GM18858 (cell line): ENCODE measurements around the gene KYNU.
"Not testable (repeated sequence)": the region's sequence is repeated elsewhere in the genome, so short reads cannot be mapped to it uniquely, and the experiment has no call there.

Experiments
- ATAC-seq: cut with Tn5 transposase; IDR thresholded peaks from one replicate; pipeline ENCODE4 v1.9.1; 2021; ENCODE audit not compliant: unreplicated experiment

The KYNU gene

DNA sequence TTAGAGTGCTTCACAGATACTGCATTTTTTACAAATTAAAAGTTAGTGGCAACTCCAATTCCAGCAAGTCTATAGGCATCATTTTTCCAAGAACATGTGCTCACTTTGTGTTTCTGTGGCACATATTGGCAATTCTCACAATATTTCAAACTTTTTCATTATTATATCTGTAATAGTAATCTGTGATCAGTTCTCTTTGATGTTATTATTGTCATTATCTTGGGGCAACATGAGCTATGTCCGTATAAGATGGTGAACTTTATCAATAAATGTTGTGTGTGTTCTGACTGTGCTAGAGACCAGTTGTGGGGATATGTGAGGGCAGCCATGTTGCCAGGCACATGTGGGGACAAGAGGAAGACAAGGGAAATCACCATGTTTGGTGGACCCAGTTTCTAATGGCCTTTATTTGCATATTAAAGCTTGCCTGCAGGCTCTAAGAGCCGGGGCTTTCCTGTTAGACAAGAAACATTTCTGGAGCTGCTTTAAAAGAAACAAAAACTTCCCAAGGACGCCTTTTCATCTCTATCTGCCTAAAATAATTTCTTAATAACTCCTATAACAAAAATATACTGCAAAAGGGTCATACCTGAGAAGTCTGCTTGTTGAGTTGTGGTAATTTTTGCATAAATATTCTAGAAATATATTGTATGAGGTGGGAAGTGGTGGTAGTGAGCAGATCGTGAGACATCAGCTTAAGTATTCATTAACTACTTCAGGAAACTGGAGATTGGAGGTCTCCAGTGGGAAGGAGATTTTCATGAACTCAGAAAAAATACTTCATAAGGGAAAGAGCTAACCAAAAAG lies 37.2 kb downstream of the KYNU start:
- peak; percentile 100 for ATAC-seq

DNA sequence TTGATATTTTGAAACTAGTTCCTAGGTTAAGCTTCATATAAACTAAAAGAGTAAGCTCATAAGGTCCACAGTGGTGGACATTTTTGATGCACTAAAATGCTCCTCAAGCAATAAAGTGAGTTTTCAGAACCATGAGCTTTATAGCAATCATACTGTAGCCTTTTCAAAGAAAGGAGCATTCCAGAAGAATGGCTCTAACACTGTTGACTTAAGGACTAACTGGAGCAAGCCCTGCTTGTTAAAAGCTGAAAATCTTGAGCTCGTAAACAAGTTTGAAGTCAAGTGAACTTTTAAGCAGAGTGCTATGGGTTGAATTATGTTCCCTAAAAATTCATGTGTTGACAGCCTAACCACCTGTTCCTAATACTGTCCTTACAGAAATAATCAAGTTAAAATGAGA lies 38.0 kb downstream of the KYNU start:
- ATAC-seq: no peak

DNA sequence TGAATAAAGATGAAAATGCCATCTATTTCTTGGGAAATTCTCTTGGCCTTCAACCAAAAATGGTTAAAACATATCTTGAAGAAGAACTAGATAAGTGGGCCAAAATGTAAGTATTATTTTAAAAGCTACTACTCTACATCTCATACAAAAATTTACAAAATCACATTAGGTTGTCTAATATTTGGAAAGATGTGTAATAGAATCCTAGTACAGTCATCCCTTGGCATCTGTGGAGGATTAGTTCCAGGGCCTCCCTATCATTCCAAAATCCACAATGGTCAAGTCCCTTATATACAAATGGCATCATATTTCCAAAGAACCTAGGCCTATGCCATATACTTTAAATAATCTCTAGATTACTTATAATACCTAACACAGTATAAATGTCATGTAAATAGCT lies 41.2 kb downstream of the KYNU start:
- no peak for ATAC-seq

DNA sequence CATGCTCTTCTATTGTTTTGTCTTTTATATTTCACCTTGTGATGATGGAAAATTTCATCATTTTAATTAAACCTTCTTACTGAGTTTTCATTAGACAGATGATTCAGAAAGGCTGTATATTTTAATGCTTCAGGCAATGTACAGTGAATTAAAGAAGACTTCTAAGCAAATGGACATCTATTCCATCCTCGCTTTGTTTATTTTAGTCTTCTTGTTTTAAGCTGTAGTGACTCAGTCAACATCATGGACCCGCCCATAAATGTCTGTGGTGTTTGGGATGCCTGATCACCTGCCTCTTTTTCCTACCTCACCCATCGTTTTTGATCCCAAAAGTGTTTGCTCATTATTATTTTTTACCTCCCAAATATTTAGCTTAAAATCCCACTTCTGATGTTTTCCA lies 43.1 kb downstream of the KYNU start:
- ATAC-seq: no peak

DNA sequence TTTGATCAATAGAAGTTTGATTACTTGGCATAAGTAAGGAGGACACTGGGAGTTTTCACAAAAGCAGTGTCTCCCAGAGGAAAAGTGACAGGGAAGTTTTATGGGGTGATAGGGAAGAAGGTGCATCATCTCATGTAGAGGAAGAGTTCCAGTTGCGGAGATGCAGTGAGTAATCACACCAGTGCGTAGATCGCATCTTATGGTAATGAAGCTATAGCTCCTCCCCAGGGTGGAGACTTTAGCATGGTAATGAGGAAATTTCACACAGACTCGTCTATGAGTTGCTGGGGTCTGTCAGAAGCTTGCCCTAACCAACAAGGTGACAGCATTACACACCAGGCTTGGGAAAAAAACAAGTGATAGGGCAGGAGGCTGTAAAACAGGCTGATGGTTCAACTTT lies 49.0 kb downstream of the KYNU start:
- no peak for ATAC-seq

DNA sequence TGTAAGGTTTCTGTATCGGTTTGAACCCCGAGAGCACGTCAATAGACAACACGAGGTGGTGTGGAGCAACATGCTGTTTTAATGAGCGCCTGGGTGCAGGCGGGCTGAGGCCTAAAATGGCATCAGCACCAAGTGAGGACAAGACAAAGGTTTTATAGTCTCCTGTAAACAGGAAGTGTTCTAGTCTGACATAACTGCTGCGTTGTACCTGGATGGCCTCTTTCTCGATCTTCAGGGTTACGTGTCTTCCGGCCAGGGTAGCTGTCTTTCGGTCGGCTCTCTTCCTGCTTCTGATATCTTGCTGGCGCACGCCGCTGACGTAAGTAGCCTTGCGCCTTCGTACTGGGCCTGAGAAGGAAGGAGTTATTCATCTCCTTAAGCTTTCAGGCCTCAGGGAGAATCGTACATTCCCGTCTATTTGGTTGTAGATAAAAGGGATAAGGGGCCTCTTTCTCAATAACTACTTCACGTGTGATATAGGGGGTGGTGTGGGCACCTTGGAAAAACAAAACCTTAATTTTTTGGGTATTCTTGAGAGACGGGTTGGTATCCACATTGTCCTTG lies 53.5 kb downstream of the KYNU start:
- no peak for ATAC-seq

DNA sequence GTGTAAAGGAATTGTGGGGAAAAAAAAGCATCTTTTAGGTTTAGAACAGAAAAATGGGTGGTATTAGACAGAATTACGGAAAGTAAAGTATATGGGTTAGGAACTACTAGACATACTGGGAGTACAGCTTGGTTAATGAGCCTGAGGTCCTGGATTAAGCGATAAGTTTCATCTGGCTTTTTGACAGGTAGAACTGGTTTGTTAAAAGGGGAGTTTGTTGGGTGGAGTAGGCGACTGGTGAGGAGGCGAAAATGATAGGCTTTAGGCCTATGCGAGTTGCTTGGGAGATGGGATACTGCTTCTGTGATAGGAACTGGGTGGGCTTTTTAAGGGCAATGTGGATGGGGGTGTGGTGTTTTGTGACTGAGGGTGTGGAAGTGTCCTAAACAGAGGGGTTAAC lies 56.5 kb downstream of the KYNU start:
- no peak for ATAC-seq

DNA sequence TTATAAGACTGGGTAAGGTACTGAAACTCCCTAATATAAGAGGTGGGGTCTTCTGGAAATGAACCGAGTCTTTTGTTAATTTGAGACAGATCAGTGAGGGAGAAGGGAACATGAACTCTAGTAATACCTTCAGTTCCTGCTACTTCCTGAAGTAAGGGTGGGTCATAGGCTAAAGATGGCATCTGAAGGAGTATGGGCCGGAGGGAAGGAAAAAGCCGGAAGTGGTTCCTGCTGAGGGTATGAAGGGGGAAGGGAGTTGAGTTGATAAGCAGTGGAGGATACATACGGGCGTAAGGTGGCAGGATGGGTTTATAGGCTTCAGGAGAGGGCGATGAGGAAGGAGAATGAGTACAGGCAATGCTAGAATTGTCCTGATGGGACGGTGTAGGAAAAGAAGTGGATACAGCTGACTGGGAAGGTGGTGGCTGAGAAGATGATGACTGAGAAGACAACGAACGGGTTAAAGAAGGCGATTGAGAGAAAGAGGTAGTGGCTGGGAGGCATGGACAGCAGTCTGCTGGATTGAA lies 58.2 kb downstream of the KYNU start:
- ATAC-seq: no peak

DNA sequence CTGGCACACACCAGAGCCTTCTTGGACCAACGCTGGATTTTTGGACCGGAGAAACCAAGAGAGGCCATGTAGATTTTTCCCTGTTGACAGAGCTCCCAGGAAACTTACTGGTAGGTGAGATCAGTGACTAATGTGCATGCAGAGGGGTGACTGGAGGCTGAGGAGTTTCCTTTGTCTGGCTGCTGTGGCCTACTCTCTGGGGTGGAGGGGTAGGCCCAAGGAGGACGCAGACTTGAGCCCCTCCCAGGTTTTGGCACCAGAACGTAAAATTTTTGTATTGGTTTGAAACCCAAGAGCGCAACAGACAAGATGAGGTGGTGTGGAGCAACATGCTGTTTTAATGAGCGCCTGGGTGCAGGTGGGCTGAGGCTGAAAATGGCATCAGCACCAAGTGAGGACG lies 59.2 kb downstream of the KYNU start:
- ATAC-seq: no peak

DNA sequence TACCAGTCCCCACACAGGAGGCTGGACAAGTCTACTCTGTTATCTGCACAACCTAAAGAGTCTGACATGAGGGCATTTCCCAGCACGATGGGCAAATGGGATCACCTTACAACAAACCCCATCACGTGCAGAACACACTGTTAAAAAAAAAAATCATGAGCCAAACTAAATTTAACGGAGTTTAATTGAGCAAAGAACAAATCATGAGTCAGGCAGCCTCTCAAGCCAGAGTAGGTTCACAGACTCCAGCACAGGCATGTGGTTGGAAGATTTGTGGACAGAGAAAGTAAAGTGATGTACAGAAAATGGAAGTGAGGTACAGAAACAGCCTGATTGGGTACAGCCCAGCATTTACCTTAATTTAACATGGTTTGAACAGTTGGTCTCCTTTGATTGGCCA lies 59.9 kb downstream of the KYNU start:
- ATAC-seq: no peak

DNA sequence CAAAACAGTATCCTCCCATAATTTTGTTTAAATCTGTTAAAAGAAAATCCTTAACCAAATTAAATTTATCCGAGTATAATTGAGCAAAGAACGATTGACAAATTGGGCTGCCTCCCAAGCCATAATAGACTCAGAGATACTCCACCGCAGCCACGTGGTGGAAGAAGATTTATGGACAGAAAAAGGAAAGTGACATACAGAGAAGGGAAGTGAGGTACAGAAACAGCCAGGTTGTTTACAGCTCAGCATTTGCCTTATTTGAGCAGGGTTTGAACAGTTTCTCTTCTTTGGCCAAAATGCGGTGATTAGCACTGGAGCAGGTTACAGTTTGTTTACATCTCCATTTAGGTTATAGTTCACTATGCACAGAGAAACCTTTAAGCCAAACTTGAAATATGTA lies 60.8 kb downstream of the KYNU start:
- ATAC-seq: no peak

DNA sequence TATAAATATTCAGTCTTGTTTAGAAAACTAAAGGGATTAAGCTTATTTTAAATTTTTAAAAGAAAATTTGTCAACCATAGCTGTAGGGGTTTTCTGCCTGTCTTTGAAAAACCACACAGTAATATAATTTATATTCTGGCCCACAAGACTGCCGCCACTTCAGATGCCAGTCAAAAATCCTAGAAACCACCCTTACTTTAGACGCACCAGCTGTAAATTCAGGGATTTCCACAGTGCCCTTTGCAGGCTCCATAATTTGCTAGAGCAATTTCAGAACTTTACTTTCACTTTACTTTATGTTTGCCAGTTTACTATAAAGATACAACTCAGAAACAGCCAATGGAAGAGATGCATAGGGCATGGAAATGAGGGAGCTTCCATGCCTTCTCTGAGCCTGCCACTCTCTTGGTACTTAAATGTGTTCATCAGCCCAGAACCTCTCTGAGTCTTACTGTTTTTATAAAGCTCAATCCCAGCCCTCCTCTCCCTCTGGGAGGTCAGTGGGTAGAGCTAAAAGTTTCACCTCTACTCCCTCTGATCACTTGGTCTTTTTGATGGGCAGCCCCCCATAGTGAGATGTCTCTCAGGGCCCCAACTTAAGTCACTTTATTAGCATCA lies 63.3 kb downstream of the KYNU start:
- peak; percentile 48 for ATAC-seq

DNA sequence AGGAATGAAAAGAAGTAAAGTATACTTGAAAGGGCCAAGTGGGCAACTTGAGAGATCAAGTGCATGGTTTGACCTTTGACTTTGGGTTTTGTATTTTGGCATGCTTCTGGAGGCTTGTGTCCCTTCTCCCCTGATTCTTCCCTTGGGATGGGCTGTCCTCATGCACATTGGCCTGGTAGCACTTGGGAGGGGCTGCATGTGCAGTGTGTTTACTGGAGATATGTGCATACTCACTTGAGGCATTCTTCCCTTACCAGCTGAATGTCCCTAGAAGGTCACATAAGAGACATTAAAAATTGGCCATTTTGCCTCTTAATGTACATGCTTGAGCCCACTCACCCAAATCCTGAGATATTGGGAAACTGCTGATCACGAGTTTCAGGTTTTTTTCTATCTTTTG lies 65.2 kb downstream of the KYNU start:
- no peak for ATAC-seq

DNA sequence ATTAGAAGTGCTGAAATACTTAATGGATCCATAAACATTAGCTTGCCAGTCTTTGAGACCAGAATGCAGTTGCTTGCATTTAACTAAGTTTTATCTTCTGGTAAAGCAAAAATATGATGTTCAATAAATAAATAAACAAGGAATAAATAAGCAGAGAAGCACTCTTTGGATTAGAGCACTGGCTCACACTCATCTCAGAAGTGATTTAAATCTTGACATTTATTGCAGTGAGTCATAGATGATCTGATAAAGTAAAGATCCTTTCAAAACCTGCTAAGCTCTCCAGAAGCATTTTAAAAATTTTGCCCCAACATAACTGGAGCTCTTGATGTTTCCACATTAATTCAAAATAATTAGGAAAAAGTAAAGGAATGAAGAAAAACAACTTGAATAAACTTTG lies 66.8 kb downstream of the KYNU start:
- no peak for ATAC-seq

DNA sequence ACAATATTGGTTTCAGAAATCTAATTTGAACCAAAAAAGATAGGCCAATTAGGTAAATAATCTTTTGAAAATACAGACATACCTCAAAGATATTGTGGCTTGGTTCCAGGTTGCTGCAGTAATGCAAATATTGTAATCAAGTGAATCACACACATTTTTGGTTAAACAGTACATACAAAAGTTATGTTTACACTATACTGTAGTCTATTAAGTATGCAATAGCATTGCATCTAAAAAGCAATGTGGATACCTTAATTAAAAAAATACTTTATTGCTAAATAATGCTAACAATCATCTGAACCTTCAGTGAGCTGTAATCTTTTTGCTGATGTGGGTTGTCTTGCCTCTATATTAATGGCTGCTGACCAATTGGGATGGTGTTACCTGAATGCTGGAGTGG lies 67.3 kb downstream of the KYNU start:
- ATAC-seq: no peak

DNA sequence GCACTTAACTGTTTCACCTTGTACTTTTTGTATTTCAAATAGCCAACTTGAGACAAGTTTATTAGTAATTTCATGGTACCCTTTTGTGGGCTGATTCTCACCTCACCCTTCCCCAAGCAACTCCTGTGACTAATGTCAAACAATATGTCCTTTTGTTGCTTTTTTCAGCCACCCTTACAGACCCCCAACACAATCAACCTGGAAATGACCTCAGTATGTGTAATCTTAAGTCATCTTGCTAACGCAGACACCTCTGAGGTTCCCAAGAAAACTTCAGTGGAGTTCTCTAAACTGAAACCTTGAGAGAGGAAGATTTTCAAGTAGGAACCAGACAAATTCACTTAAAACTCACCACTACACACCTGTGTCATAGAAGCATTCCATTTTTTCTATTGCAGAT lies 69.5 kb downstream of the KYNU start:
- ATAC-seq: no peak

DNA sequence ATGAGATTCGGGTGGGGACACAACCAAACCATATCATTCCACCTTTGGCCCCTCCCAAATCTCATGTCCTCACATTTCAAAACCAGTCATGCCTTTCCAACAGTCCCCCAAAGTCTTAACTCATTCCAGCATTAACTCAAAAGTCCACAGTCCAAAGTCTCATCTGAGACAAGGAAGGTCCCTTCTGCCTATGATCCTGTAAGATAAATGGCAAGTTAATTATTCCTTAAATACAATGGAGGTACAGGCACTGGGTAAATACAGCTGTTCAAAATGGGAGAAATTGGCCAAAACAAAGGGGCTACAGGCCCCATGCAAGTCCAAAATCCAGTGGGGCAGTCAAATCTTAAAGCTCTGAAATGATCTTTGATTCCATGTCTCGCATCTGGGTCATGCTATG lies 71.3 kb downstream of the KYNU start:
- ATAC-seq: not testable (repeated sequence)

DNA sequence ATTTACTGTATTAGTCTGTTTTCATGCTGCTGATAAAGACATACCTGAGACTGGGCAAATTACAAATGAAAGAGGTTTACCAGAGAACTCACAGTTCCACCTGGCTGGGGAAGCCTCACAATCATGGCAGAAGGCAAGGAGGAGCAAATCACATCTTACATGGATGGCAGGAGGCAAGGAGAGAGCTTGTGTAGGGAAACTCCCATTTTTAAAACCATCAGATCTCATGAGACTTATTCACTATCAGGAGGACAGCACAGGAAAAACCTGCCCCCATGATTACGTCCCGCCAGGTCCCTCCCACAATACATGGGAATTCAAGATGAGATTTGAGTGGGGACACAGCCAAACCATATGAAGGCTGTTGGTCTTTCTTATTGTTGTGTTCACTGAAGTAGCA lies 72.9 kb downstream of the KYNU start:
- not testable (repeated sequence) for ATAC-seq

DNA sequence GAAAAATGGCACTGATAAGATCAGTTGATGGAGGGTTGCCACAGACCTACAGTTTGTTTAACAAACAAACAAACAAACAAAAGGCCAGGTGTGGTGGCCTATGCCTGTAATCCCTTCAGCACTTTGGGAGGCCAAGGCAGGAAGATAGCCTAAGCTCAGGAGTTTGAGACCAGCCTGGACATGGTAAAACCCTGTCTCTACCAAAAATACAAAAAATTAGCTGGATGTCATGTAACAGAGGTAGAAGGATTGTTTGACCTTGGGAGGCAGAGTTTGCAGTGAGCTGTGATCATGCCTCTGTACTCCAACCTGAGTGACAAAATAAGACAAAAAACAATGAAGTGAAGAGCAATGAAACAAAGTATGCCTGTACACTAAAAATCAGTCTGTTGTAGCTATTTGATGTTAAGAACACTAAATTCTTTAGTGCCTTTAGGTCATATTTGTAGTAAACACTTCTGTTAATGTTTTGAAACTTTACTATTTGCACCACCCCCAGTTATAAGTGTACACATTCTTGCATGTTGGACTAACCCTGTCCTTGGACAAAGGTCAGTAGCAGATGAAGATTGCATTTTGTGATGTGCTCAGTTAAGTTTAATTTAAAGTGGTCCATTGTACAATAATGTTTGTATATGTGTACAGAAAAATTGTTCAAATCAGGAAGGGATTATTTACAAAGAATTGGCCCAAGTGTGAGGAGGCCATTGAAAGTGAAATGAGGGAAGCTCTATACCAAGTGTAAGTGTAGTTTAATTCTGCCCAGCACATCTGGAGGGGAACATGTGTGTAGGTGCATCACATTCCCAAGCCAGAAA lies 73.9 kb downstream of the KYNU start:
- ATAC-seq: no peak

DNA sequence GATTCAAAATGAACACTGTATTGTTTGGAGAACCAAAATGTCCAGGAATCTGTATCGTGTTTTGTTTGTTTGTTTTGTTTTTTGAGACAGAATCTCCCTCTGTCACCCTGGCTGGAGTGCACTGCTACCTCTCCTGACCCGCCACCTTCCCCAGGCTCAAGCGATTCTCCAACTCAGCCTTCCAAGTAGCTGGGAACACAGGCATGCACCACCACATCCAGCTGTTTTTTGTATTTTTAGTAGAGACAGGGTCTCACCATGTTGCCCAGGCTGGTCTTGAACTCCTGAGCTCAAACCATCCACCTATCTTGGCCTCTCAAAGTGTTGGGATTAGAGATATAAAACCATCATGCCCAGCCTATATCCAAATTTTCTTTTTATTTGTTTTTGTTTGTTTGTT lies 74.6 kb downstream of the KYNU start:
- ATAC-seq: no peak

DNA sequence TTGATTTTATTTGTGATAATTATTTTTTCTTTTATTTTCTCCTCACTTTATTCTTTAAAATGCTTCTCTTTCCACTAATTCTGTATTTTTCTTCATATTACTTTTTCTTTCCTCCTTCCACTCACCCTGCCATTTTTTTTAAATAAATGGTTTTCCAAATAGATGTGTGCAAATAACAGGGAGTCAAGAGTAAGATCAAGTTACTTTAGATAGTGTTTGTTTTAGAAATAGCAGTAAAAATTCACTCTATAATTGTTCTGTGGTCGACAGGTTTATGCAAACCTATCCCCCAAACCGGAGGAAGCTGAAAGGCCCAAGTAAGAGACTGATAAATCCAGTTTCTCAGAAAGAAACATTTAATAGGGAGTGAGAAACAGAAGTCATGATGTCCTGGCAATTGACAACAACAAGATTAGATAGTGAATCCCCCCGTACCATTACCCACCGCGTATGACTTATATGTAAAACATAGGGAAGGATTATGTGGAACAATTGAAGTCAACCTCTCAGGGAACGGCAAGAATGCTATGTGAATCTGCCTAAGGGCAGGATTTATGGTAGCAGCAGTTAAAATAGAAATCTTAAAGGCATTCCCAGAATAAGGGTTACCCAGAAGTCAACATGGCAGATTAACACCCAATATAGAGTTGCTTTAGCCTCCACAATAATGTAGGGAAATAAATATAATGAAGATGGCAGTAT lies 75.5 kb downstream of the KYNU start:
- no peak for ATAC-seq
